ENCODE data around the gene HAND2.

The HAND2 gene

DNA sequence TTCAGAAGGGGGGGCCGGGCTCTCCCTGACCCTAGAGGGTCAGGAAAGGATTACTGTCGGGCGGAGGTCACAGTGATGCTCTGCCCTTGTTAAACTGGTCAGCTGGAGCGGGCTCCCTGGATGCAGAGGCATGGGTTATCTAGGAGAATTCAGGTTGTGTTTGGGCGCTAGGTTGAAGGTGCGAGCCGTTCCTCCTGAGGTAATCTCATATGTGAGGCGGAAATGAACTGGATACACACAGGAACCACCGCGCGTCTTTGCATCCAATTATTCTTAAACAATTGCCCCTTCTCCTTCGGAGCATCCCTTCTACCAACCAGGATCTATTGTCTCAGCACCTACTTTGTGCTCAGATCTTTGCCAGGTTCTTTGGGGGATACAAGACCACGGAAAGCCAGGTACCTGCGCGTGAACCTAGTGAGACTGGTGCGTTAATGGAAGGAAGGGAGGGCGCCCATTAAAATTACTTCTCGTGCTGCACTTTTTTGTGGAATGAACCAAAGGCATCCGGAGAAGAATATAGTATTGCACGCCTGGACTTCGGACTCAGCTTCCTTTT lies 28.4 kb downstream of the HAND2 start:
- DNase-seq (ENCODE audit: low spot score): no peak

GRCh38 chr4:173500841-173501591 lies 29.0 kb downstream of the HAND2 start:
- DNase-seq (ENCODE audit: low spot score): no peak

GRCh38 chr4:173499658-173500535 lies 30.1 kb downstream of the HAND2 start:
- no peak for DNase-seq (ENCODE audit: low spot score)

DNA sequence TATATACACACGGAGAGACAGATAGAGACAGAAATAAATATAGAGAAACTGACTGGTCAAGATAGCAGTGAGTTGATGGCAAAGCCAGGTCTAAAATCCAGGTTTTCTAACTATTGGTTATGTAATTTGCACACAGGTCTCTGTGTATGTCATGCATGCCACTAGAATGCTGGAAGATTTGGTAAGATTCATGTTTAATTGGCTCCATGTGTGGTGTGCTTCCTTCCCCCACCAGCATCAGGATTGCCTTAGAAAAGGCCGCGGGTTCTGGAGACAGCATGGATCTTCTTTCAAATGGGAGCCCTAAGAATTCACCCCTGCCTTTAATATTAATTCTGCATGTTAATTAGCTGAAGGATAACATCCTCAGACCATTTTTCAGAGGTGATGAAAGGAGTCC lies 31.3 kb downstream of the HAND2 start:
- no peak for DNase-seq (ENCODE audit: low spot score)

- DNase-seq (ENCODE audit: low spot score): no peak
These were observed 32.0 kb downstream of the HAND2 start for GRCh38 chr4:173498023-173498422.

DNA sequence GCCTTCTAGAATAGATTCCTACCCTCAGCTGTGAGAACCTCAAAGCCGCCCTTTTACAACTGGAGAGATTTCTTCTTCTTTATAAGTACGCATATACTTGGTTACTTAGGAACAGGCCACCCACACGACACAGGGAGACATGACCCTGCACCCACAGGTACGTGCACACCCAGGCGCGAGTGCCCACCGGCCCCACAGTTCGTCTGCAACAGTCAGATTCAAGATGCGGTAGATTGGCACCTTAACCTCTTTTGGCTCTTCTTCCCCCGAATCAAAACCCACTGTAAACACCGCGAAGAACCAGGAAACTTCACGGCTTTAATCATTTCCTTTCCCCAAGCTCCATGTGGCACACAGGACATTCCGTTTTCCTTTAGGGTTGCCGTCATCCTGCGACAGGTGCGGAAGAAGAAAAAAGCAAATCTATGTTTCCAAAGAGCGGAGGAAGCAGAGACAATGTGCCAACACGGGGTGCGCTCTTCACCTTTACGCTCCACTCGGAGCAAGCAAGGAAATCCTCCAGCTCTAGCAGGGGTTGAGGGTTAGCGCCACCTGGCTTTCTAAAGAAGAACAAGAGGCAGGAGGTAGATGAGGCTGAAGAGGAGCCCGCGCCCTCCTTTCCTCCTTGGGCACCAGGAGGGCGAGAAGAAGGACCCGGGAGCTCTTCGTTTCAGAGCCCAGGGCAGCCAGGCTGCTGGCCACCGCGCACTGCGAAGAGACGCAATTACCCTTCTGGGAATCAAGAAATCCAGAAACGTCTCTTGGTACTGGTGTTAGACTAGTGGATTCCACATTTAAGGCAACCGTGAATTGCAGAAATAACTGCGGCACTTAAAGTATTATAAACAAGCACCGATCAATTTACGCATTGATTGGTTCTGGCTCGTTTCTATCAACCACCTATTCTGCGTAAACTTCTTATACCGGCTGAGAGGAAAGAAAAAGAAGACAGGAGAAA lies 35.7 kb downstream of the HAND2 start:
- DNase-seq (ENCODE audit: low spot score): peak; percentile 77

DNA sequence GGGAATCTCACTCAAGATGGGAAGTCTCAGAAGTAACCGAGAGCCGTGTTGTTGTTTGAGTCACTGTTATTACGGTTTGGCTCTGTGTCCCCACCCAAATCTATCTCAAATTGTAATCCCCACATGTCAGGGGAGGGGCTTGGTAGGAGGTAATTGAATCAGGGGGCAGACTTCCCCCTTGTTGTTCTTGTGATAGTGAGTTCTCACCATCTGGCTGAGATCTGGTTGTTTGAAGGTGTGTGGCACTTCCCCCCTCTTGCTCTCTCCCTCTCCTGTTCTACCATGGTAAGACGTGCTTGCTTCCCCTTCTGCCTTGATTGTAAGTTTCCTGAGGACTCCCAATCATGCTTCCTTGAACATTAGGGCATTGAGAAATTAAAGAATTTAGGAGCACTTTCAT lies 37.0 kb downstream of the HAND2 start:
- no peak for DNase-seq (ENCODE audit: low spot score)

GRCh38 chr4:173492315-173492714 lies 37.7 kb downstream of the HAND2 start:
- DNase-seq (ENCODE audit: low spot score): no peak

- no peak for DNase-seq (ENCODE audit: low spot score)
These were observed 39.1 kb downstream of the HAND2 start for GRCh38 chr4:173490817-173491528.

GRCh38 chr4:173490256-173490655 lies 39.8 kb downstream of the HAND2 start:
- DNase-seq (ENCODE audit: low spot score): no peak

- DNase-seq (ENCODE audit: low spot score): no peak
These were observed 40.5 kb downstream of the HAND2 start for GRCh38 chr4:173489514-173489913.

- no peak for DNase-seq (ENCODE audit: low spot score)
These were observed 41.4 kb downstream of the HAND2 start for GRCh38 chr4:173488656-173489055.

GRCh38 chr4:173488074-173488473 lies 42.0 kb downstream of the HAND2 start:
- no peak for DNase-seq (ENCODE audit: low spot score)

GRCh38 chr4:173486714-173487392 lies 43.2 kb downstream of the HAND2 start:
- DNase-seq (ENCODE audit: low spot score): no peak

DNA sequence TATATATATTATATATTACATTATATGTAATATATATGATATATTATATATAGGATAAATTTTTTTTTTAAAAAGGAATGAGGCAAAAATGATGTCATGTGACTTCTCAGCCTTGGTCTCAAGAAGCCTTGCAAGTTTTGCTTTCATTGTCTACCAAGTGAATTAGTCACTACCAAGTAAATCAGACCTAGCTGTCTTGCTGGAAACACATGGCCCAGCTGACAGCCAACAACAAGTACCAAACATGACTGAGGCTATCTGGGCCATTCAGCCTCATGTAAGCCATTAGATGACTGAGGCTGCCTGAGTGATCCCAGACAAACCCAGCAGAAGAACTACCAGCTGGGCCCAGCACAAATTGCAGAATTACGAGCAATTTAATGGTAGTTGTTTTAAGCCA lies 44.9 kb downstream of the HAND2 start:
- DNase-seq (ENCODE audit: low spot score): no peak

- no peak for DNase-seq (ENCODE audit: low spot score)
These were observed 47.6 kb downstream of the HAND2 start for GRCh38 chr4:173482330-173482931.

- DNase-seq (ENCODE audit: low spot score): no peak
These were observed 51.1 kb downstream of the HAND2 start for GRCh38 chr4:173478913-173479283.

GRCh38 chr4:173478201-173478912 lies 51.7 kb downstream of the HAND2 start:
- no peak for DNase-seq (ENCODE audit: low spot score)

GRCh38 chr4:173477016-173477415 lies 53.0 kb downstream of the HAND2 start:
- DNase-seq (ENCODE audit: low spot score): no peak

All from Ammon's horn (tissue), 1 donor.